ELR (cell line): ENCODE measurements around the gene ZNF771.

Source experiments
- DNase-seq: peaks from one replicate; pipeline ENCODE4 v3.0.0-alpha.2; 2015; ENCODE audit warnings: low read depth

ZNF771 gene

DNA sequence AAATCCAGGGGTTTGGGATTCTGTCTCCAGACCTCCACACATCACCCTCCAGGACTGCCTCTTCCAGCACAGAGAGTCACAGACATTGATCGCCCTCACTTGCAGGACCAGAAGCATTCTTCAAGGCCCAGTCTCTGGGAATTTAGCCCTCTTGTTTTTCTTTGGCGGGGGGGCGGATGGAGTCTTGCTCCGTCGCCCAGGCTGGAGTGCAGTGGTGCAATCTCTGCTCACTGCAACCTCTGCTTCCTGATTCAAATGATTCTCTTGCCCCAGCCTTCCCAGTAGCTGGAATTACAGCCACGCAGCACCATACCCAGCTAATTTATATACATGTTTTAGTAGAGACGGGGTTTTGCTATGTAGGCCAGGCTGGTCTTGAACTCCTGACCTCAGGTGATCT lies 56.7 kb downstream of the ZNF771 start:
- no peak for DNase-seq
